LNCAP (cell line): Measurements from ENCODE around the gene ST14.

Source experiments
- TF ChIP-seq, protein P1 (sequence below): fragments of 450-650 bp; IDR thresholded peaks from 2 replicates; pipeline ENCODE4 v1.5.1; 2017; ENCODE audit warnings: mild to moderate bottlenecking

The ST14 gene

GRCh38 chr11:130194241-130195023, 34.9 kb downstream of the ST14 start:
- TF ChIP-seq, protein P1, sequence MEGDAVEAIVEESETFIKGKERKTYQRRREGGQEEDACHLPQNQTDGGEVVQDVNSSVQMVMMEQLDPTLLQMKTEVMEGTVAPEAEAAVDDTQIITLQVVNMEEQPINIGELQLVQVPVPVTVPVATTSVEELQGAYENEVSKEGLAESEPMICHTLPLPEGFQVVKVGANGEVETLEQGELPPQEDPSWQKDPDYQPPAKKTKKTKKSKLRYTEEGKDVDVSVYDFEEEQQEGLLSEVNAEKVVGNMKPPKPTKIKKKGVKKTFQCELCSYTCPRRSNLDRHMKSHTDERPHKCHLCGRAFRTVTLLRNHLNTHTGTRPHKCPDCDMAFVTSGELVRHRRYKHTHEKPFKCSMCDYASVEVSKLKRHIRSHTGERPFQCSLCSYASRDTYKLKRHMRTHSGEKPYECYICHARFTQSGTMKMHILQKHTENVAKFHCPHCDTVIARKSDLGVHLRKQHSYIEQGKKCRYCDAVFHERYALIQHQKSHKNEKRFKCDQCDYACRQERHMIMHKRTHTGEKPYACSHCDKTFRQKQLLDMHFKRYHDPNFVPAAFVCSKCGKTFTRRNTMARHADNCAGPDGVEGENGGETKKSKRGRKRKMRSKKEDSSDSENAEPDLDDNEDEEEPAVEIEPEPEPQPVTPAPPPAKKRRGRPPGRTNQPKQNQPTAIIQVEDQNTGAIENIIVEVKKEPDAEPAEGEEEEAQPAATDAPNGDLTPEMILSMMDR, result no peak

GRCh38 chr11:130197386-130198035, 37.9 kb downstream of the ST14 start:
- TF ChIP-seq, protein P1, result no peak

- TF ChIP-seq, protein P1, result no peak
Observed at GRCh38 chr11:130198292-130198691, 38.7 kb downstream of the ST14 start.

GRCh38 chr11:130198964-130199363, 39.4 kb downstream of the ST14 start:
- TF ChIP-seq, protein P1, result no peak

GRCh38 chr11:130199792-130200191, 40.2 kb downstream of the ST14 start:
- TF ChIP-seq, protein P1, result no peak

DNA sequence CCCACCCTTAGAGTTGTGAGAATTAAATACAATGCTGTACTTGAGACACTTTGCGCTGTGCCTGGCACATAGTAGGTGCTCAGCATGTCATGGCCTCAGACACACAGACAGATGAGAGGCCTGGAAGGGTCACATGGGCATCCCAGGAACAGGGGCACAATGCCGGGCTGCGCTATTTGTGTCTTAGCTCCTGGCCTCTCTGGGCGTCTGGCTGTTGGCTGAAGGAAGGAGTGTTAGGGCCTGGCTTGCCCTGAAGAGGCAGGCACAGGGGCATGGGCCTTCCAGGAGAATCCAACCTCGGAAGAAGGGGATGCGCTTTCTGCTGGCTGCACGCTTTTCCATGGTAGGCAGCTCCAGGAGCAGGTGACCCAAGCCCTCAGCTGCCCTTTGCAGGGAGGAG, 41.4 kb downstream of the ST14 start:
- TF ChIP-seq, protein P1, result no peak

- TF ChIP-seq, protein P1, result no peak
Observed at GRCh38 chr11:130202009-130202817, 42.6 kb downstream of the ST14 start.
